Sigmoid colon (tissue), 7 donors: ENCODE measurements around the gene NLRP1. TPM values are rescaled to one million over a fixed set of nuclear protein-coding genes. Genes with fewer than 3 reads are reported as not detected.

Experiments
- DNase-seq: peaks from one replicate; pipeline ENCODE4 v3.0.0-alpha.2; 2019
- H3K27ac ChIP-seq, 4 donors: fragments of 200-600 bp; sonication (generic); one replicate each; pipeline ENCODE4 v1.5.1; 2016 to 2019; ENCODE audit warnings: mild to moderate bottlenecking in 1 of 4
- H3K27me3 ChIP-seq, 3 donors: fragments of 200-600 bp; sonication (generic); one replicate each; pipeline ENCODE4 v1.5.1; 2019; ENCODE audit warnings: mild to moderate bottlenecking in 1 of 3
- H3K36me3 ChIP-seq, 4 donors: fragments of 200-600 bp; sonication (generic); one replicate each; pipeline ENCODE4 v1.5.1; 2016 to 2019
- H3K4me1 ChIP-seq, 4 donors: fragments of 200-600 bp; sonication (generic); one replicate each; pipeline ENCODE4 v1.5.1; 2017 to 2019
- H3K4me3 ChIP-seq, 4 donors: fragments of 200-600 bp; sonication (generic); one replicate each; pipeline ENCODE4 v1.5.1; 2017 to 2019; ENCODE audit warnings: mild to moderate bottlenecking in 2 of 4, moderate library complexity in 1 of 4
- H3K9me3 ChIP-seq, 4 donors: fragments of 200-600 bp in 3 of 4; sonication (generic) in 3 of 4; one replicate each; pipeline versions ENCODE4 v1.5.1 to v1.6.1; 2013 to 2019
- EP300 ChIP-seq, 4 donors: sonication (generic); formaldehyde crosslinking; IDR thresholded peaks; one replicate each; pipeline ENCODE4 v1.6.1; 2017; ENCODE audit warnings: antibody characterized with exemption in 4 of 4
- POLR2A ChIP-seq, 2 donors: fragments of 450-650 bp; IDR thresholded peaks; one replicate each; pipeline ENCODE4 v1.6.1; 2016; ENCODE audit warnings: antibody characterized with exemption in 2 of 2, mild to moderate bottlenecking in 2 of 2, moderate library complexity in 2 of 2
- POLR2AphosphoS5 ChIP-seq, 4 donors: sonication (generic); formaldehyde crosslinking; IDR thresholded peaks; one replicate each; pipeline ENCODE4 v1.6.1; 2017; ENCODE audit warnings: antibody characterized with exemption in 4 of 4
- WGBS, 2 donors: extraction: QIAGEN DNeasy Blood & Tissue Kit; methylation state at CpG; one replicate each; pipeline ENCODE4 v1.1.7; 2013; 5-methylcytosine and 5-hydroxymethylcytosine counted together
- intact Hi-C: fragments of 100-400 bp; cut with DNase I; formaldehyde crosslinking; loops from one replicate; pipeline ENCODE4 v1.15.1; 2023
- polyA plus RNA-seq, 3 donors: library from polyadenylated mRNA; stranded (reverse); fragments of 200-250 nt; gene quantifications; one replicate each; pipeline ENCODE4 v1.2.3, GENCODE V29; 2013
- total RNA-seq, 4 donors: library from RNA; depleted of rRNA; stranded (reverse); fragments of >200 nt; gene quantifications; one replicate each; pipeline ENCODE4 v1.1.0, GENCODE V29; 2016
- TF ChIP-seq, protein P1 (sequence below), 4 experiments: fragments of 450-650 bp in 3 of 4; fragments of 200-600 bp in 1 of 4; IDR thresholded peaks; one replicate each; pipeline ENCODE4 v1.5.1; 2016 to 2019; ENCODE audit warnings: antibody characterized with exemption in 4 of 4, mild to moderate bottlenecking in 3 of 4, moderate library complexity in 2 of 4
- donor health status: healthy with polysubstance abuse.
- donor health status: Bipolar disorder and iron deficiency.
- donor health status: healthy.

Gene NLRP1
- total and polyA plus RNA-seq, 7 donors = 1.8 to 70.3 (median 25.0) TPM

- TF ChIP-seq EP300 (IDR thresholded peaks at IDR 0.05) (no peak), POLR2AphosphoS5 (IDR thresholded peaks at IDR 0.05) (no peak), POLR2A (IDR thresholded peaks at IDR 0.05) (no peak)
- TF ChIP-seq, protein P1, sequence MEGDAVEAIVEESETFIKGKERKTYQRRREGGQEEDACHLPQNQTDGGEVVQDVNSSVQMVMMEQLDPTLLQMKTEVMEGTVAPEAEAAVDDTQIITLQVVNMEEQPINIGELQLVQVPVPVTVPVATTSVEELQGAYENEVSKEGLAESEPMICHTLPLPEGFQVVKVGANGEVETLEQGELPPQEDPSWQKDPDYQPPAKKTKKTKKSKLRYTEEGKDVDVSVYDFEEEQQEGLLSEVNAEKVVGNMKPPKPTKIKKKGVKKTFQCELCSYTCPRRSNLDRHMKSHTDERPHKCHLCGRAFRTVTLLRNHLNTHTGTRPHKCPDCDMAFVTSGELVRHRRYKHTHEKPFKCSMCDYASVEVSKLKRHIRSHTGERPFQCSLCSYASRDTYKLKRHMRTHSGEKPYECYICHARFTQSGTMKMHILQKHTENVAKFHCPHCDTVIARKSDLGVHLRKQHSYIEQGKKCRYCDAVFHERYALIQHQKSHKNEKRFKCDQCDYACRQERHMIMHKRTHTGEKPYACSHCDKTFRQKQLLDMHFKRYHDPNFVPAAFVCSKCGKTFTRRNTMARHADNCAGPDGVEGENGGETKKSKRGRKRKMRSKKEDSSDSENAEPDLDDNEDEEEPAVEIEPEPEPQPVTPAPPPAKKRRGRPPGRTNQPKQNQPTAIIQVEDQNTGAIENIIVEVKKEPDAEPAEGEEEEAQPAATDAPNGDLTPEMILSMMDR (IDR thresholded peaks at IDR 0.05) = no peak
- no peak for DNase-seq
- H3K27ac ChIP-seq = no peak overlapping the region
- intact Hi-C loops = no loop called here
- WGBS, 2 donors = 90 to 96% methylated on average over 2 of the region's 2 CpGs
- H3K4me3 ChIP-seq = no peak overlapping the region
- H3K4me1 ChIP-seq = peaks cover 0 to 7% (median 4%) of the 10 kb centered on the region in 4 donors
- H3K36me3 ChIP-seq = peaks cover 0 to 41% (median 15%) of the 10 kb centered on the region in 4 donors
- no peaks in the 10 kb centered on the region for H3K27me3 ChIP-seq
- H3K9me3 ChIP-seq = no peaks in the 10 kb centered on the region
Observed at GRCh38 chr17:5535436-5535835, 48.9 kb downstream of the NLRP1 start.

DNA sequence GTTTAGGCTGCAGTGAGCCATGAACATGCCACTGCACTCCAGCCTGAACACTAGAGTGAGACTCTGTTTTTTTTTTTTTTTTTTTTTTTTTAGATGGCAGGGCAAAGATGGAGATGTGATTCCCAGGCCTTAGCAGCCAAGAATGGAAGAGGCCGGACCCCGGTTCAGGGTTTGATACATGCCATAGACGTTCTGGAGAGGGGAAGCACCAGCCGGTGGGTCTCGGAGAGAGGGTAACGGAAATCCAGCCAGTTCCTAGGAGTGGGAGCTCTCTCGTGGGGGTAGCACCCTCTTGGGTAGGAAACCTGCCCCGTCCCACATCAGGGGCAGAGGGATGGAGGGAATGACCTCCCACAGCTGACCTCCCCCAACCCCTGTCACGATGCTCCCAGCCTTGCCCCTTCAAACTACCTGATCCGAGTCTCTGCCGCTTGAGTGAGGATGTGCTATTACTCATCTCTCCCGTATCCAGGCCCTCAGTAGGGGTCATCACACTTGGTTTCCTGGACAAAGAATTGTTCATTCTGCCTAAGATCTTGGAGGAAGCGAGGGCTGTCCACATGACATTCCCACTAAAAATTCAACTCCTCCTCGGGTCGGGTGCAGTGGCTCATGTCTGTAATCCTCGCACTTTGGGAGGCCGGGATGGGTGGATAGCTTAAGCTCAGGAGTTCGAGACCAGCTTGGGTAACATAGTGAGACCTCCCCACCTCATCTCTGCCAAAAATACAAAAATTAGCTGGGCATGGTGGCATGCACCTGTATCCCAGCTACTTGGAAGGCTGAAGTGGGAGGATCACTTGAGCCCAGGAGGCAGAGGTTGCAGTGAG is 50.6 kb downstream of the NLRP1 start:
- peaks cover 0 to 48% (median 15%) of the 10 kb centered on the region in 4 donors for H3K36me3 ChIP-seq
- 83 to 91% methylated on average over 18 of the region's 18 CpGs for WGBS, 2 donors
- intact Hi-C loops = no loop called here

GRCh38 chr17:5532581-5532980 is 51.7 kb downstream of the NLRP1 start:
- Histone ChIP-seq H3K4me3 (no peak overlapping the region), H3K36me3 (peaks cover 0 to 48% (median 15%) of the 10 kb centered on the region in 4 donors), H3K27ac (no peak overlapping the region), H3K4me1 (peaks cover 0 to 5% (median 3%) of the 10 kb centered on the region in 4 donors), H3K9me3 (no peaks in the 10 kb centered on the region), H3K27me3 (no peaks in the 10 kb centered on the region)
- intact Hi-C loops = no loop called here
- WGBS, 2 donors = 83 to 84% methylated on average over 8 of the region's 8 CpGs
- TF ChIP-seq POLR2A (IDR thresholded peaks at IDR 0.05) = no peak
- TF ChIP-seq, protein P1 (IDR thresholded peaks at IDR 0.05) = no peak
- TF ChIP-seq POLR2AphosphoS5 (IDR thresholded peaks at IDR 0.05) = no peak
- TF ChIP-seq EP300 (IDR thresholded peaks at IDR 0.05) = no peak
- DNase-seq = no peak

More for the DNA sequence above, 50.6 kb downstream of the NLRP1 start:
- no peak overlapping the region for H3K4me3 ChIP-seq
- no peaks in the 10 kb centered on the region for H3K9me3 ChIP-seq
- no peak overlapping the region for H3K27ac ChIP-seq
- DNase-seq = no peak
- no peaks in the 10 kb centered on the region for H3K4me1 ChIP-seq
- no peaks in the 10 kb centered on the region for H3K27me3 ChIP-seq
- TF ChIP-seq, protein P1 (IDR thresholded peaks at IDR 0.05) = no peak
- TF ChIP-seq POLR2AphosphoS5 (IDR thresholded peaks at IDR 0.05) = no peak
- no peak for TF ChIP-seq EP300 (IDR thresholded peaks at IDR 0.05)
- no peak for TF ChIP-seq POLR2A (IDR thresholded peaks at IDR 0.05)

GRCh38 chr17:5531085-5531418 is 53.3 kb downstream of the NLRP1 start:
- Histone ChIP-seq H3K27ac (no peak overlapping the region), H3K4me3 (no peak overlapping the region), H3K27me3 (no peaks in the 10 kb centered on the region), H3K36me3 (peaks cover 0 to 41% (median 11%) of the 10 kb centered on the region in 4 donors), H3K9me3 (no peaks in the 10 kb centered on the region), H3K4me1 (peaks cover 0 to 20% (median 18%) of the 10 kb centered on the region in 4 donors)
- 87 to 94% methylated on average over 4 of the region's 4 CpGs for WGBS, 2 donors
- intact Hi-C loops = no loop called here
- TF ChIP-seq, protein P1 (IDR thresholded peaks at IDR 0.05) = no peak
- no peak for TF ChIP-seq POLR2A (IDR thresholded peaks at IDR 0.05)
- no peak for DNase-seq
